Measurements from ENCODE around the gene NISCH.

- TF ChIP-seq ESRRA (IDR thresholded peaks at IDR 0.05; ENCODE audit: borderline replicate concordance, low read length) (no peak), CTCF (IDR thresholded peaks at IDR 0.05) (no peak)
Observed at GRCh38 chr3:52431459-52432223, 23.8 kb upstream of the NISCH start.
